ENCODE results near the gene ANO10. TPM values are rescaled to one million over a fixed set of nuclear protein-coding genes. Genes with fewer than 3 reads are reported as not detected.
"Not testable (repeated sequence)": the region's sequence is repeated elsewhere in the genome, so short reads cannot be mapped to it uniquely, and the experiment has no call there.

ANO10 gene
- polyA plus RNA-seq, 4 donors: 37.5 to 50.5 (median 41.3) TPM

GRCh38 chr3:43584043-43584826 is 37.6 kb downstream of the ANO10 start:
- no peak for DNase-seq (ENCODE audit: low read depth in 4 of 4, low spot score in 3 of 4)

- DNase-seq (ENCODE audit: low read depth in 4 of 4, low spot score in 3 of 4): no peak
Measured at GRCh38 chr3:43583481-43583880, 38.3 kb downstream of the ANO10 start.

GRCh38 chr3:43582866-43583265 is 38.9 kb downstream of the ANO10 start:
- DNase-seq (ENCODE audit: low read depth in 4 of 4, low spot score in 3 of 4): no peak

- no peak for DNase-seq (ENCODE audit: low read depth in 4 of 4, low spot score in 3 of 4)
Measured at GRCh38 chr3:43581343-43581742, 40.5 kb downstream of the ANO10 start.

- no peak for DNase-seq (ENCODE audit: low read depth in 4 of 4, low spot score in 3 of 4)
Measured at GRCh38 chr3:43580181-43580580, 41.6 kb downstream of the ANO10 start.

GRCh38 chr3:43573576-43573975 is 48.2 kb downstream of the ANO10 start:
- DNase-seq (ENCODE audit: low read depth in 4 of 4, low spot score in 3 of 4): no peak

- DNase-seq (ENCODE audit: low read depth in 4 of 4, low spot score in 3 of 4): not testable (repeated sequence)
Measured at GRCh38 chr3:43565661-43566341, 56.0 kb downstream of the ANO10 start.

- no peak for DNase-seq (ENCODE audit: low read depth in 4 of 4, low spot score in 3 of 4)
Measured at GRCh38 chr3:43559961-43560360, 61.9 kb downstream of the ANO10 start.

- no peak for DNase-seq (ENCODE audit: low read depth in 4 of 4, low spot score in 3 of 4)
Measured at GRCh38 chr3:43558171-43558570, 63.6 kb downstream of the ANO10 start.

- DNase-seq (ENCODE audit: low read depth in 4 of 4, low spot score in 3 of 4): no peak
Measured at GRCh38 chr3:43549626-43550290, 72.1 kb downstream of the ANO10 start.

- DNase-seq (ENCODE audit: low read depth in 4 of 4, low spot score in 3 of 4): peak; percentile 28 to 39 (median 37)
Measured at GRCh38 chr3:43544277-43544676, 77.5 kb downstream of the ANO10 start.

- DNase-seq (ENCODE audit: low read depth in 4 of 4, low spot score in 3 of 4): no peak
Measured at GRCh38 chr3:43542328-43543043, 79.3 kb downstream of the ANO10 start.

- DNase-seq (ENCODE audit: low read depth in 4 of 4, low spot score in 3 of 4): no peak
Measured at GRCh38 chr3:43540624-43541023, 81.2 kb downstream of the ANO10 start.

GRCh38 chr3:43539321-43539720 is 82.5 kb downstream of the ANO10 start:
- no peak for DNase-seq (ENCODE audit: low read depth in 4 of 4, low spot score in 3 of 4)

- no peak for DNase-seq (ENCODE audit: low read depth in 4 of 4, low spot score in 3 of 4)
Measured at GRCh38 chr3:43537225-43537624, 84.6 kb downstream of the ANO10 start.

GRCh38 chr3:43534675-43535074 is 87.1 kb downstream of the ANO10 start:
- peak in 1 of 4 donors; percentile 1 for DNase-seq (ENCODE audit: low read depth in 4 of 4, low spot score in 3 of 4)

- no peak for DNase-seq (ENCODE audit: low read depth in 4 of 4, low spot score in 3 of 4)
Measured at GRCh38 chr3:43533009-43533408, 88.8 kb downstream of the ANO10 start.

- DNase-seq (ENCODE audit: low read depth in 4 of 4, low spot score in 3 of 4): no peak
Measured at GRCh38 chr3:43531835-43532234, 90.0 kb downstream of the ANO10 start.

- DNase-seq (ENCODE audit: low read depth in 4 of 4, low spot score in 3 of 4): no peak
Measured at GRCh38 chr3:43528498-43529099, 93.2 kb downstream of the ANO10 start.

GRCh38 chr3:43526956-43527355 is 94.9 kb downstream of the ANO10 start:
- no peak for DNase-seq (ENCODE audit: low read depth in 4 of 4, low spot score in 3 of 4)
